ENCODE measurements around the gene SPATA31D3. TPM values are rescaled to one million over a fixed set of nuclear protein-coding genes. Genes with fewer than 3 reads are reported as not detected.

The SPATA31D3 gene
- total RNA-seq, 1 donor from 2014 or later = not detected

GRCh38 chr9:81971727-81972126, 28.4 kb downstream of the SPATA31D3 start:
- TF ChIP-seq, protein P1, sequence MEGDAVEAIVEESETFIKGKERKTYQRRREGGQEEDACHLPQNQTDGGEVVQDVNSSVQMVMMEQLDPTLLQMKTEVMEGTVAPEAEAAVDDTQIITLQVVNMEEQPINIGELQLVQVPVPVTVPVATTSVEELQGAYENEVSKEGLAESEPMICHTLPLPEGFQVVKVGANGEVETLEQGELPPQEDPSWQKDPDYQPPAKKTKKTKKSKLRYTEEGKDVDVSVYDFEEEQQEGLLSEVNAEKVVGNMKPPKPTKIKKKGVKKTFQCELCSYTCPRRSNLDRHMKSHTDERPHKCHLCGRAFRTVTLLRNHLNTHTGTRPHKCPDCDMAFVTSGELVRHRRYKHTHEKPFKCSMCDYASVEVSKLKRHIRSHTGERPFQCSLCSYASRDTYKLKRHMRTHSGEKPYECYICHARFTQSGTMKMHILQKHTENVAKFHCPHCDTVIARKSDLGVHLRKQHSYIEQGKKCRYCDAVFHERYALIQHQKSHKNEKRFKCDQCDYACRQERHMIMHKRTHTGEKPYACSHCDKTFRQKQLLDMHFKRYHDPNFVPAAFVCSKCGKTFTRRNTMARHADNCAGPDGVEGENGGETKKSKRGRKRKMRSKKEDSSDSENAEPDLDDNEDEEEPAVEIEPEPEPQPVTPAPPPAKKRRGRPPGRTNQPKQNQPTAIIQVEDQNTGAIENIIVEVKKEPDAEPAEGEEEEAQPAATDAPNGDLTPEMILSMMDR (IDR thresholded peaks at IDR 0.05; ENCODE audit: unreplicated experiment) = no peak
- peaks cover 1% of the 10 kb centered on the region for H3K36me3 Mint-ChIP-seq (ENCODE audit: insufficient read depth)
- no peaks in the 10 kb centered on the region for H3K4me1 Mint-ChIP-seq (ENCODE audit: low read depth)
- H3K9me3 Mint-ChIP-seq (ENCODE audit: low read depth) = peaks cover 15% of the 10 kb centered on the region
- DNase-seq (ENCODE audit: low spot score, unreplicated experiment) = no peak
- H3K4me3 Mint-ChIP-seq (ENCODE audit: low read depth) = no peak overlapping the region
- H3K27ac Mint-ChIP-seq = no peak overlapping the region
- peaks cover 6% of the 10 kb centered on the region for H3K27me3 Mint-ChIP-seq

DNA sequence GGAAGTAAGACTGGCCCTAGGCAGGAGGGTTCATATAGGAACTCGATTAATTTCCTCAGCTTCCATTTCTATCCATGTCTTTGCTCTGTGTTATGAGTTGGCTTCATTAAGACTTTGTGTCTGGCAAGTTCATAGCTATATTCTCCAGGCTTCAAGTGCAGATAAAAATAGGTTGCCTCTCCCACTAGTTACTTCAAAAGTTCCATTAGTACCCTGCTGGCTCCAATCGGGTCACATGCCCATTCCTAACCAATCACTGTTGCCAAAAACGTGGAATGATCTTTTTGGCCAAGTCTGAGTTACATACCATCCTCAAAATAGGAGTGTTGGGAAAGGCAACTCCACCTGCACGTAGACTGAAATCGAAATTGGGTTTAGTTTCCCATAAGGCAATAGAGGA, 31.5 kb downstream of the SPATA31D3 start:
- H3K4me3 Mint-ChIP-seq (ENCODE audit: low read depth) = no peak overlapping the region
- H3K27ac Mint-ChIP-seq = no peak overlapping the region
- H3K9me3 Mint-ChIP-seq (ENCODE audit: low read depth) = peaks cover 8% of the 10 kb centered on the region
- H3K27me3 Mint-ChIP-seq = peaks cover 3% of the 10 kb centered on the region
- DNase-seq (ENCODE audit: low spot score, unreplicated experiment) = no peak
- H3K36me3 Mint-ChIP-seq (ENCODE audit: insufficient read depth) = no peaks in the 10 kb centered on the region
- no peaks in the 10 kb centered on the region for H3K4me1 Mint-ChIP-seq (ENCODE audit: low read depth)
- TF ChIP-seq, protein P1 (IDR thresholded peaks at IDR 0.05; ENCODE audit: unreplicated experiment) = no peak

DNA sequence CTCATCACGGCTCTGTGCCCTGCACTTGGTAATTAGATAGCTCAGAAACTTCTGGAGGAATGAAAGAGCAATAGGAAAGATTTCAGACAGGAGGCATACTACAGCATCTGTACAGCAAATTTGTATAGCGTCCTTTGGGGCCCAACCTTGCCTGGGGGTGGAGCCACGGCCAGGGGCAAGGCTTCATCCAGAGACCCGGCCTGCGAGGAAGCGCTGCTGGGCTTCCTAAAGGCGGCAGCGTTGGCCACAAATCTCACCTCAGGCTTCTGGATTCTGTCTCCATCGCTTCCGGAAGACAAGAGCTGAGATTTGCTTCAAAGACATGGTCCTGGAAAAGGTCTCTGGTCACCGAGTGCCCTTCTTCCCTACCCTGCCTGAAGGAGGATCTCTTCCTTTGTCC, 33.1 kb downstream of the SPATA31D3 start:
- no peaks in the 10 kb centered on the region for H3K4me1 Mint-ChIP-seq (ENCODE audit: low read depth)
- no peak overlapping the region for H3K27ac Mint-ChIP-seq
- H3K9me3 Mint-ChIP-seq (ENCODE audit: low read depth) = peaks cover 8% of the 10 kb centered on the region
- H3K36me3 Mint-ChIP-seq (ENCODE audit: insufficient read depth) = no peaks in the 10 kb centered on the region
- no peak for DNase-seq (ENCODE audit: low spot score, unreplicated experiment)
- no peak overlapping the region for H3K4me3 Mint-ChIP-seq (ENCODE audit: low read depth)
- H3K27me3 Mint-ChIP-seq = peaks cover 3% of the 10 kb centered on the region
- TF ChIP-seq, protein P1 (IDR thresholded peaks at IDR 0.05; ENCODE audit: unreplicated experiment) = no peak

DNA sequence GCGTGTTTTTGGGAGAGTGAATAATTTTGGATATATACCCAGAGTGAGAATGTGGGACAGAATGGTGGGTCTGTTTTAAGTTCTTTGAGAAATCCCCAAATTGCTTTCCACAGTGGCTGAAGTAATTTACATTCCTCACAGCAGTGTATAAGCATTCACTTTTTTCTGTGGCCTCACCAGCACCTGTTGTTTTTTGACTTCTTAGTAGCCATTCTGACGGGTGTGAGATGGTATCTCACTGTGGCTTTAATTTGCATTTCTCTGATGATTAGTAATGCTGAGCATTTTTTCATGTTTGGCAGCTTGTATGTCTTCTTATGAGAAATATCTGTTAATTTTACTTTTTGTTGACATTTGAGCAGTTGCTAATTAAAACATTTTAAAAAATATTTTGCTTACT, 35.9 kb downstream of the SPATA31D3 start:
- Mint-ChIP-seq H3K27me3 (peaks cover 3% of the 10 kb centered on the region), H3K4me1 (ENCODE audit: low read depth) (no peaks in the 10 kb centered on the region), H3K27ac (no peak overlapping the region), H3K9me3 (ENCODE audit: low read depth) (peaks cover 8% of the 10 kb centered on the region), H3K36me3 (ENCODE audit: insufficient read depth) (no peaks in the 10 kb centered on the region), H3K4me3 (ENCODE audit: low read depth) (no peak overlapping the region)
- no peak for DNase-seq (ENCODE audit: low spot score, unreplicated experiment)
- TF ChIP-seq, protein P1 (IDR thresholded peaks at IDR 0.05; ENCODE audit: unreplicated experiment) = no peak

- H3K9me3 Mint-ChIP-seq (ENCODE audit: low read depth) = peaks cover 5% of the 10 kb centered on the region
- no peak overlapping the region for H3K4me3 Mint-ChIP-seq (ENCODE audit: low read depth)
- H3K4me1 Mint-ChIP-seq (ENCODE audit: low read depth) = no peaks in the 10 kb centered on the region
- no peaks in the 10 kb centered on the region for H3K36me3 Mint-ChIP-seq (ENCODE audit: insufficient read depth)
- H3K27me3 Mint-ChIP-seq = peaks cover 3% of the 10 kb centered on the region
- DNase-seq (ENCODE audit: low spot score, unreplicated experiment) = no peak
- no peak overlapping the region for H3K27ac Mint-ChIP-seq
- TF ChIP-seq, protein P1 (IDR thresholded peaks at IDR 0.05; ENCODE audit: unreplicated experiment) = no peak
These were observed 37.3 kb downstream of the SPATA31D3 start for GRCh38 chr9:81980568-81980967.
